ENCODE results near the gene PEAR1. TPM values are rescaled to one million over a fixed set of nuclear protein-coding genes. Genes with fewer than 3 reads are reported as not detected.

Gene PEAR1
- polyA plus RNA-seq, 1 of the 3 experiments (the other 2 are of a cell fraction): 1.2 TPM

DNA sequence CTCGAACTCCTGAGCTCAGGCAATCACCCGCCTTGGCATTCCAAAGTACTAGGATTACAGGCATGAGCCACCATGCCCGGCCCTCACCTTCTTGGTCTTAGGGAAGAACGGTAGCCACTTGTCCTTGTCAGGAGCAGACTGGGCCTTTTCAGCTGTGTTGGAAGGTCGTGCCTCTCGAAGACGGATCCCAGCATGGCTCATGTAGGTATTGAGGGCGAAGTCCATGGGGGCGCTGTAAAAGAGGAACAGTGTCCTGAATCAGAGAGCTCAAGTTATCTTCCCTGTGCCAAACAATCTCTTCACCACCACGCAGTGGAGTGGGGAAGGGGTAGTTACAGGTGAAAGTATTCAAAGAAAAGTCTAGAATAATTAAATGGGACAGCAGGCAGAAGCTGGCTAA, 62.8 kb downstream of the PEAR1 start:
- no peaks in the 10 kb centered on the region for H4K20me1 ChIP-seq (ENCODE audit: insufficient read depth)
- WGBS (ENCODE audit: low lambda C conversion rate): 93% methylated on average over 10 of the region's 10 CpGs
- no peak overlapping the region for H2AFZ ChIP-seq (ENCODE audit: low read depth)
- H3F3A ChIP-seq (replicated peaks; ENCODE audit: insufficient read depth): no peaks in the 10 kb centered on the region
- no peak overlapping the region for H3K4me2 ChIP-seq
- no peak overlapping the region for H3K9ac ChIP-seq
- peaks cover 50 to 78% of the 10 kb centered on the region in 2 experiments for H3K36me3 ChIP-seq (replicated peaks in 1 of 2; ENCODE audit: control insufficient read depth in 1 of 2, insufficient read depth in 2 of 2, low read length in 1 of 2)
- no peaks in the 10 kb centered on the region for H3K27me3 ChIP-seq (ENCODE audit: insufficient read depth)
- ChIA-PET POLR2A (interaction anchor here (1.1 kb wide), 1 partner anchor 13 kb away, joined by 3 read pairs; no protein-coding TSS in a partner anchor), CTCF (interaction anchor here (1.0 to 1.8 kb wide), 6 partner anchors 13 to 134 kb away, joined by 3 to 6 read pairs (median 4); no protein-coding TSS in a partner anchor)
- H3K79me2 ChIP-seq (ENCODE audit: insufficient read depth): no peaks in the 10 kb centered on the region
- TF ChIP-seq NFIC (IDR thresholded peaks at IDR 0.05; ENCODE audit: borderline replicate concordance): no peak
- no peak for TF ChIP-seq RCOR1 (IDR thresholded peaks at IDR 0.05; ENCODE audit: low read length)
- TF ChIP-seq, protein P1, sequence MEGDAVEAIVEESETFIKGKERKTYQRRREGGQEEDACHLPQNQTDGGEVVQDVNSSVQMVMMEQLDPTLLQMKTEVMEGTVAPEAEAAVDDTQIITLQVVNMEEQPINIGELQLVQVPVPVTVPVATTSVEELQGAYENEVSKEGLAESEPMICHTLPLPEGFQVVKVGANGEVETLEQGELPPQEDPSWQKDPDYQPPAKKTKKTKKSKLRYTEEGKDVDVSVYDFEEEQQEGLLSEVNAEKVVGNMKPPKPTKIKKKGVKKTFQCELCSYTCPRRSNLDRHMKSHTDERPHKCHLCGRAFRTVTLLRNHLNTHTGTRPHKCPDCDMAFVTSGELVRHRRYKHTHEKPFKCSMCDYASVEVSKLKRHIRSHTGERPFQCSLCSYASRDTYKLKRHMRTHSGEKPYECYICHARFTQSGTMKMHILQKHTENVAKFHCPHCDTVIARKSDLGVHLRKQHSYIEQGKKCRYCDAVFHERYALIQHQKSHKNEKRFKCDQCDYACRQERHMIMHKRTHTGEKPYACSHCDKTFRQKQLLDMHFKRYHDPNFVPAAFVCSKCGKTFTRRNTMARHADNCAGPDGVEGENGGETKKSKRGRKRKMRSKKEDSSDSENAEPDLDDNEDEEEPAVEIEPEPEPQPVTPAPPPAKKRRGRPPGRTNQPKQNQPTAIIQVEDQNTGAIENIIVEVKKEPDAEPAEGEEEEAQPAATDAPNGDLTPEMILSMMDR (IDR thresholded peaks at IDR 0.05): no peak
- no peak for TF ChIP-seq FOXJ3 (CRISPR knock-in tag; IDR thresholded peaks at IDR 0.05)
- no peak for TF ChIP-seq IRF3 (IDR thresholded peaks at IDR 0.05; ENCODE audit: low read depth, low read length)
- no peak for TF ChIP-seq RFX5 (IDR thresholded peaks at IDR 0.05; ENCODE audit: low read length)
- TF ChIP-seq FOXM1 (IDR thresholded peaks at IDR 0.05; ENCODE audit: low read depth): no peak
- TF ChIP-seq, protein P2, sequence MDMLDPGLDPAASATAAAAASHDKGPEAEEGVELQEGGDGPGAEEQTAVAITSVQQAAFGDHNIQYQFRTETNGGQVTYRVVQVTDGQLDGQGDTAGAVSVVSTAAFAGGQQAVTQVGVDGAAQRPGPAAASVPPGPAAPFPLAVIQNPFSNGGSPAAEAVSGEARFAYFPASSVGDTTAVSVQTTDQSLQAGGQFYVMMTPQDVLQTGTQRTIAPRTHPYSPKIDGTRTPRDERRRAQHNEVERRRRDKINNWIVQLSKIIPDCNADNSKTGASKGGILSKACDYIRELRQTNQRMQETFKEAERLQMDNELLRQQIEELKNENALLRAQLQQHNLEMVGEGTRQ (IDR thresholded peaks at IDR 0.05; ENCODE audit: borderline replicate concordance, low read depth, low read length): no peak
- no peak for TF ChIP-seq JUND (IDR thresholded peaks at IDR 0.05)
- no peak for TF ChIP-seq MXI1 (IDR thresholded peaks at IDR 0.05; ENCODE audit: low read depth, low read length)
- no peak for TF ChIP-seq RXRA (IDR thresholded peaks at IDR 0.05; ENCODE audit: borderline replicate concordance, low read depth)
- no peak for TF ChIP-seq TAF1 (IDR thresholded peaks at IDR 0.05; ENCODE audit: borderline replicate concordance, low read depth, low read length)
- no peak for TF ChIP-seq PBX3 (IDR thresholded peaks at IDR 0.05)
- TF ChIP-seq, protein P3, sequence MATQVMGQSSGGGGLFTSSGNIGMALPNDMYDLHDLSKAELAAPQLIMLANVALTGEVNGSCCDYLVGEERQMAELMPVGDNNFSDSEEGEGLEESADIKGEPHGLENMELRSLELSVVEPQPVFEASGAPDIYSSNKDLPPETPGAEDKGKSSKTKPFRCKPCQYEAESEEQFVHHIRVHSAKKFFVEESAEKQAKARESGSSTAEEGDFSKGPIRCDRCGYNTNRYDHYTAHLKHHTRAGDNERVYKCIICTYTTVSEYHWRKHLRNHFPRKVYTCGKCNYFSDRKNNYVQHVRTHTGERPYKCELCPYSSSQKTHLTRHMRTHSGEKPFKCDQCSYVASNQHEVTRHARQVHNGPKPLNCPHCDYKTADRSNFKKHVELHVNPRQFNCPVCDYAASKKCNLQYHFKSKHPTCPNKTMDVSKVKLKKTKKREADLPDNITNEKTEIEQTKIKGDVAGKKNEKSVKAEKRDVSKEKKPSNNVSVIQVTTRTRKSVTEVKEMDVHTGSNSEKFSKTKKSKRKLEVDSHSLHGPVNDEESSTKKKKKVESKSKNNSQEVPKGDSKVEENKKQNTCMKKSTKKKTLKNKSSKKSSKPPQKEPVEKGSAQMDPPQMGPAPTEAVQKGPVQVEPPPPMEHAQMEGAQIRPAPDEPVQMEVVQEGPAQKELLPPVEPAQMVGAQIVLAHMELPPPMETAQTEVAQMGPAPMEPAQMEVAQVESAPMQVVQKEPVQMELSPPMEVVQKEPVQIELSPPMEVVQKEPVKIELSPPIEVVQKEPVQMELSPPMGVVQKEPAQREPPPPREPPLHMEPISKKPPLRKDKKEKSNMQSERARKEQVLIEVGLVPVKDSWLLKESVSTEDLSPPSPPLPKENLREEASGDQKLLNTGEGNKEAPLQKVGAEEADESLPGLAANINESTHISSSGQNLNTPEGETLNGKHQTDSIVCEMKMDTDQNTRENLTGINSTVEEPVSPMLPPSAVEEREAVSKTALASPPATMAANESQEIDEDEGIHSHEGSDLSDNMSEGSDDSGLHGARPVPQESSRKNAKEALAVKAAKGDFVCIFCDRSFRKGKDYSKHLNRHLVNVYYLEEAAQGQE (IDR thresholded peaks at IDR 0.05; ENCODE audit: low read depth, low read length): no peak
- no peak for TF ChIP-seq RAD21 (IDR thresholded peaks at IDR 0.05; ENCODE audit: low read length)
- H3K4me3 ChIP-seq (ENCODE audit: low read depth in 2 of 2, low read length in 1 of 2): no peak overlapping the region
- no peaks in the 10 kb centered on the region for H3K9me3 ChIP-seq
- no peak for DNase-seq
- peaks cover 0 to 7% of the 10 kb centered on the region in 2 experiments; a peak in 2 of 4 replicates for H3K4me1 ChIP-seq (ENCODE audit: control insufficient read depth in 1 of 2, insufficient read depth in 2 of 2, low read depth in 1 of 2, low read length in 1 of 2)
- H3K9me2 ChIP-seq: no peaks in the 10 kb centered on the region
- H3K27ac ChIP-seq (ENCODE audit: low read depth in 2 of 2, low read length in 1 of 2): no peak overlapping the region
